Mesendoderm (in vitro differentiated cells): ENCODE results near the gene TSPAN12.

Experiments used
- DNase-seq: peaks from one replicate; pipeline ENCODE4 v3.0.0; 2013
- H2AK5ac ChIP-seq: 2 replicates; pipeline ENCODE4 v1.6.1; 2013; ENCODE audit warnings: low read length, inconsistent platforms
- H2BK120ac ChIP-seq: 2 replicates; pipeline ENCODE4 v1.6.1; 2013; ENCODE audit warnings: low read depth, mild to moderate bottlenecking, low read length, moderate library complexity, mixed read lengths
- H2BK15ac ChIP-seq: replicated peaks from 2 replicates; pipeline ENCODE4 v1.6.1; 2013; ENCODE audit warnings: low read depth, mild to moderate bottlenecking, moderate library complexity
- H2BK5ac ChIP-seq: 2 replicates; pipeline ENCODE4 v1.6.1; 2013; ENCODE audit warnings: low read length, inconsistent platforms
- H3K18ac ChIP-seq: 2 replicates; pipeline ENCODE4 v1.6.1; 2013; ENCODE audit warnings: mild to moderate bottlenecking, low read length, mixed read lengths
- H3K23ac ChIP-seq: one replicate; pipeline ENCODE4 v1.6.1; 2013; ENCODE audit warnings: low read length
- H3K27ac ChIP-seq: 2 replicates; pipeline ENCODE4 v1.5.1; 2013; ENCODE audit warnings: low read depth, mild to moderate bottlenecking, inconsistent platforms, low read length, moderate library complexity
- H3K27me3 ChIP-seq: 2 replicates; pipeline ENCODE4 v1.6.1; 2013; ENCODE audit warnings: low read length, control low read depth, mild to moderate bottlenecking, inconsistent platforms; ENCODE audit not compliant: insufficient read depth, poor library complexity
- H3K36me3 ChIP-seq: 2 replicates; pipeline ENCODE4 v1.6.1; 2013; ENCODE audit warnings: low read length, inconsistent platforms; ENCODE audit not compliant: control insufficient read depth, insufficient read depth
- H3K4ac ChIP-seq: one replicate; pipeline ENCODE4 v1.6.1; 2013; ENCODE audit warnings: low read depth, mild to moderate bottlenecking, low read length, moderate library complexity
- H3K4me1 ChIP-seq: 2 replicates; pipeline ENCODE4 v1.6.1; 2013; ENCODE audit warnings: low read depth, low read length, inconsistent platforms; ENCODE audit not compliant: control insufficient read depth
- H3K4me2 ChIP-seq: 2 replicates; pipeline ENCODE4 v1.6.1; 2013; ENCODE audit warnings: low read length
- H3K4me3 ChIP-seq: 2 replicates; pipeline ENCODE4 v1.5.1; 2013; ENCODE audit warnings: mild to moderate bottlenecking, low read length
- H3K56ac ChIP-seq: one replicate; pipeline ENCODE4 v1.6.1; 2013; ENCODE audit warnings: low read length
- H3K79me1 ChIP-seq: 2 replicates; pipeline ENCODE4 v1.6.1; 2013; ENCODE audit warnings: low read length, inconsistent platforms
- H3K79me2 ChIP-seq: 2 replicates; pipeline ENCODE4 v1.6.1; 2013; ENCODE audit warnings: mild to moderate bottlenecking, low read length; ENCODE audit not compliant: control insufficient read depth, insufficient read depth
- H3K9ac ChIP-seq: 2 replicates; pipeline ENCODE4 v1.6.1; 2013; ENCODE audit warnings: low read length, inconsistent platforms
- H4K5ac ChIP-seq: one replicate; pipeline ENCODE4 v1.6.1; 2013; ENCODE audit warnings: low read length
- H4K8ac ChIP-seq: one replicate; pipeline ENCODE4 v1.6.1; 2013; ENCODE audit warnings: low read depth, mild to moderate bottlenecking, control low read depth, low read length, moderate library complexity
- WGBS: extraction: QIAGEN DNeasy Blood & Tissue Kit; methylation state at CpG from one replicate; pipeline ENCODE4 v1.1.7; 2013; ENCODE audit warnings: low lambda C conversion rate, missing lambda C conversion rate; ENCODE audit not compliant: insufficient coverage; ENCODE audit errors: extremely low coverage; 5-methylcytosine and 5-hydroxymethylcytosine counted together

Gene TSPAN12

DNA sequence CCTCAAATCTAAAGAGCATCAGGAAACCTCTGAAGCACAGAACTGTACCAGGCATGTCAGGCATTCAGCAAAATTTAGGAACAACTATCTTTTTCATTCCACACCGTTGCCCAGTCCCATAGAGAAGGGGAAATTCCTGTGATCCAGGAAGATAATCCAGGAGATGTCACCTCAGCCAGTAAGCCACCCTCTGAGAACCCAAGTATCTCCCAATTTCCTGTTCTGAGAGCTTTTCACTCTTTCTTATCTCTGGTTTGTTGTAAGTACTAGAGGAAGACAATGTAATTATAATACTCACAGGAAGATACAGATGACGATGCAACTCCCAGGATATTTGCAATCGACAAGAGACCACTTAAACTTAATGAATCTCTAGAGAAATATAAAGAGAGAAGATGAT is 97.1 kb downstream of the TSPAN12 start:
- Histone ChIP-seq H3K36me3 (no peaks in the 10 kb centered on the region), H2BK5ac (peak overlapping the region; percentile 100)
- WGBS: no CpG with 5 or more reads among the region's 3 CpGs

DNA sequence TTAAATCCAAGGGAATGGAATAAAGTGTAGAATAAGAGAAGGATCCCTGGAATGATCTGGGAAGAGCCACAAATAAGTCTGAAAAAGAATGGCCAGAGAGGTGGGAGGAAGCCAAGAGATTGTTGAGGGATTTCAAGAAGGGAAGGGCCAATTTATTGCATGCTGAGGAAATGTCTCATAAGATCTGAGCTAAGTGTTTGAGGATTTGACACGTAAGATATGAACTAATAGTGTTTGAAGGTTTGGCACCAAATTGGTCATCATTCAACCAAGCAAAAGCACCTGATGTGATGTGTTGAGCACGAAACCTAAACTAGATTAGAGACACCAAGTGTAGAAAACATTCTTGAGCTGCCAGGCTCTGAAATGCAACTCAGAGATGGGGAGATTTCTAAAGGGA is 97.9 kb downstream of the TSPAN12 start:
- Histone ChIP-seq H2AK5ac (no peak overlapping the region), H3K4me2 (no peak overlapping the region), H3K79me2 (no peaks in the 10 kb centered on the region), H3K27me3 (no peaks in the 10 kb centered on the region), H2BK5ac (peak overlapping the region; percentile 73), H3K27ac (peak overlapping the region; percentile 96), H3K23ac (no peak overlapping the region), H3K9ac (no peak overlapping the region), H4K8ac (no peak overlapping the region), H3K4ac (no peak overlapping the region), H3K4me3 (no peak overlapping the region), H2BK120ac (peak overlapping the region; percentile 55), H2BK15ac (peak overlapping the region; percentile 99), H3K36me3 (no peaks in the 10 kb centered on the region), H4K5ac (no peak overlapping the region), H3K18ac (peak overlapping the region; percentile 60), H3K56ac (peak overlapping the region; percentile 31), H3K79me1 (no peaks in the 10 kb centered on the region), H3K4me1 (peaks cover 12% of the 10 kb centered on the region)
- WGBS: no CpG with 5 or more reads among the region's 2 CpGs
- no peak for DNase-seq

More for the DNA sequence above, 97.1 kb downstream of the TSPAN12 start:
- no peak overlapping the region for H2AK5ac ChIP-seq
- H4K8ac ChIP-seq: no peak overlapping the region
- peak overlapping the region; percentile 93 for H3K18ac ChIP-seq
- peak overlapping the region; percentile 96 for H3K27ac ChIP-seq
- no peak overlapping the region for H2BK120ac ChIP-seq
- peak overlapping the region; percentile 82 for H3K56ac ChIP-seq
- H3K4me2 ChIP-seq: no peak overlapping the region
- H3K79me1 ChIP-seq: no peaks in the 10 kb centered on the region
- H3K23ac ChIP-seq: no peak overlapping the region
- H4K5ac ChIP-seq: no peak overlapping the region
- peak; percentile 92 for DNase-seq
- H3K4me1 ChIP-seq: peaks cover 12% of the 10 kb centered on the region
- H3K9ac ChIP-seq: no peak overlapping the region
- peak overlapping the region; percentile 26 for H3K4ac ChIP-seq
- H3K79me2 ChIP-seq: no peaks in the 10 kb centered on the region
- H3K4me3 ChIP-seq: no peak overlapping the region
- no peaks in the 10 kb centered on the region for H3K27me3 ChIP-seq
- H2BK15ac ChIP-seq: no peak overlapping the region

DNA sequence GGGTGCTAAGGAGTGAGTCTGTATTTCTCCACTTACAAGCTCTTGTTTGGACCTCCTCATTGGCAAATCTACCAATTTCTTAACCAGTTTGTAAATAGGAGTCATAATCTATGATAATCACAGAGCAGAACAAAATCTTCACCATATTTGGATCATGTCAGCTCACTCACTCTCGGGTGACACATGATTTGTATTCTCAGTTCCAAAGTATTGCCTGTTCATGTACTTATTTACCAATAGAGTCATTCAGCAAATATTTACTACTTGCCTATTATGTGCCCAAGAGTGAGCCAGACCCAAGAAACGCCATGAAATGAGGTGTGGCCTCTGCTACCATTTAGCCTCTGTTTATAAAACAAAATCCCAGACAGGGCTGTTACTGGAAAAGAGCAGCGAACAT is 114.8 kb downstream of the TSPAN12 start:
- Histone ChIP-seq H3K56ac (peak overlapping the region; percentile 3), H3K79me2 (no peaks in the 10 kb centered on the region), H4K8ac (no peak overlapping the region), H2BK5ac (no peak overlapping the region), H2AK5ac (no peak overlapping the region), H3K79me1 (no peaks in the 10 kb centered on the region), H2BK120ac (no peak overlapping the region), H3K27me3 (no peaks in the 10 kb centered on the region), H3K4me3 (no peak overlapping the region), H3K18ac (no peak overlapping the region), H4K5ac (no peak overlapping the region), H3K36me3 (no peaks in the 10 kb centered on the region), H3K27ac (no peak overlapping the region), H3K9ac (no peak overlapping the region), H3K4me1 (no peaks in the 10 kb centered on the region), H3K4me2 (no peak overlapping the region), H3K23ac (no peak overlapping the region), H2BK15ac (no peak overlapping the region), H3K4ac (no peak overlapping the region)
- no peak for DNase-seq
- WGBS: no CpG with 5 or more reads among the region's 3 CpGs

DNA sequence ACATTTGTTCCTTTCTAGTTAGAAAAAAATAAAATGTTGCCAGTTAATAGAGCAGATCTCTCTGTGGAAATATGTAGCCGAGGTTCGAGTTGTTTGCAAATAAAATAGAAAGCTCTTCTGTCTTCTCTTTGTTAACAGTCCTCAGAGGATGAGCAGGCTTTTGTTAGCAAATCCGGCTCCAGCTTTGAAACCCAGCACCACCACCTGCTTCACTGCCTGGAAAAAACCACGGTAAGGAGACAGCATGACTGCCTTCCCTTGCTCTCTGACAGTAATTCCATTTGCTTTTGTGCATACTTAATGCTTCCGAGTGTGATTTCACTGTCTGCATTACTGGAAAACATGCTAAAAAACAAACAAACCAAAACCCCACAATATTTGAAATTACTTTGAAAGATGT is 115.6 kb downstream of the TSPAN12 start:
- Histone ChIP-seq H3K23ac (no peak overlapping the region), H4K8ac (no peak overlapping the region), H3K79me1 (no peaks in the 10 kb centered on the region), H2BK120ac (no peak overlapping the region), H3K4ac (no peak overlapping the region), H2BK5ac (no peak overlapping the region), H3K27ac (no peak overlapping the region), H3K9ac (no peak overlapping the region), H3K4me2 (no peak overlapping the region), H3K79me2 (no peaks in the 10 kb centered on the region), H3K56ac (no peak overlapping the region), H3K4me3 (no peak overlapping the region), H3K18ac (no peak overlapping the region), H4K5ac (no peak overlapping the region), H2AK5ac (no peak overlapping the region), H3K4me1 (no peaks in the 10 kb centered on the region), H3K27me3 (no peaks in the 10 kb centered on the region), H3K36me3 (no peaks in the 10 kb centered on the region), H2BK15ac (no peak overlapping the region)
- DNase-seq: peak; percentile 51
- no CpG with 5 or more reads among the region's 5 CpGs for WGBS

DNA sequence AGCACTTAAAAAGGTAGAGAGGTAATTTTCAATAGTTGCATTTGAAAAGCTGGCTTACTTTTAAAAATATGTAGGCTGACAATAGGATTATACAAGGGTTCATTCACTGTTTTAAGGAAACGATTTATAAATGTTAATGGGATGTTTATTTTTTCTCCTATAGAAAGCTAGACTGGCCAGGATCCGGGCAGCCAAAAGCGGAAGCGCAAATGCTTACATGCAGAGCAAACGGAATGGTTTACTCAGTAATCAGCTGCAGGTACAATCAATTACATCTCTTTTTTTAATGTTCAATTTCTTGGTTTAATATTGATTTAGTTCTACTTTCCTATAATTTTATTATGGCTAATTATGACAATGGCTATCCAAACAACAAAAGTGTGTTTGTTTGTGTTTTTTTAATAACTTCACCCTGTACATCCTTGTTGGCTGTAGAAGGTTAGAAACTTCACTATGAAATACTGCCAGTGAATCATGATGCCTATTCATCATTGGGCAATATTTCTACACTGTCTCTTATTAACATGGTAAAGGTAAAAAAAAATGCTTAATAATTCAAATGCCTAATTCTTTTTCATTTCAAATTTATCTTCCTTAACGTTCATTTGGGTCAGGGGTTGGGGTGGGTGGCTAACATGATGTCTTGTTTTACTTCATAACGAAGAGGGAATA is 116.4 kb downstream of the TSPAN12 start:
- H3K36me3 ChIP-seq: no peaks in the 10 kb centered on the region
- H3K23ac ChIP-seq: no peak overlapping the region
- H2BK15ac ChIP-seq: no peak overlapping the region
- H3K79me2 ChIP-seq: no peaks in the 10 kb centered on the region
- no peak overlapping the region for H3K56ac ChIP-seq
- H3K4me2 ChIP-seq: no peak overlapping the region
- no peak overlapping the region for H3K27ac ChIP-seq
- no peaks in the 10 kb centered on the region for H3K27me3 ChIP-seq
- no peak for DNase-seq
- no peak overlapping the region for H3K4me3 ChIP-seq
- no peak overlapping the region for H3K4ac ChIP-seq
- no peak overlapping the region for H2BK5ac ChIP-seq
- no peak overlapping the region for H2BK120ac ChIP-seq
- H3K18ac ChIP-seq: no peak overlapping the region
- no peaks in the 10 kb centered on the region for H3K79me1 ChIP-seq
- no peak overlapping the region for H3K9ac ChIP-seq
- H2AK5ac ChIP-seq: no peak overlapping the region
- H4K8ac ChIP-seq: no peak overlapping the region
- no peak overlapping the region for H4K5ac ChIP-seq
- no CpG with 5 or more reads among the region's 7 CpGs for WGBS
- no peaks in the 10 kb centered on the region for H3K4me1 ChIP-seq

DNA sequence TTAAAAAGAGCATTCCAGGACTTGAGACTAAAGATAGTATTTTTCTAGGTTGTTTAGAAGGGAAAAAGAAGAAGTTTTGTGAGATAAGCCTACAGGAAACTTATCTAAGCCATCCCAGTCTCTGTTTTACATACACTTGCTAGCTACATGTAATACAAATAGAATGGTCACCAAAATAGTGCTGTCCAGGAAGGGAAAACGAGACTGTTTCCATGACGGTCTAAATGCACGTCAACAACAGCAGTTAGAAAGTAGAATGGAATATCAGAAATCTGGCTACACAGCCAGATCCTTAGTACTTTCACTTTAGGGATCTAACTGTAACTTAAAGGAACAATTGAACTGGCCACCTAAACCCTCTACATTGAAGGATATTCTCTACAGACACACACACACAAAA is 117.6 kb downstream of the TSPAN12 start:
- H3K79me1 ChIP-seq: no peaks in the 10 kb centered on the region
- no peak overlapping the region for H2BK15ac ChIP-seq
- no peak overlapping the region for H2AK5ac ChIP-seq
- DNase-seq: no peak
- H3K23ac ChIP-seq: no peak overlapping the region
- no peak overlapping the region for H3K27ac ChIP-seq
- H4K8ac ChIP-seq: no peak overlapping the region
- WGBS: no CpG with 5 or more reads among the region's 3 CpGs
- H3K18ac ChIP-seq: no peak overlapping the region
- no peak overlapping the region for H3K4me3 ChIP-seq
- no peak overlapping the region for H2BK5ac ChIP-seq
- no peaks in the 10 kb centered on the region for H3K27me3 ChIP-seq
- H3K4ac ChIP-seq: no peak overlapping the region
- H3K56ac ChIP-seq: no peak overlapping the region
- H3K36me3 ChIP-seq: no peaks in the 10 kb centered on the region
- H3K4me1 ChIP-seq: no peaks in the 10 kb centered on the region
- no peak overlapping the region for H4K5ac ChIP-seq
- H3K9ac ChIP-seq: no peak overlapping the region
- H2BK120ac ChIP-seq: no peak overlapping the region
- H3K79me2 ChIP-seq: no peaks in the 10 kb centered on the region
- no peak overlapping the region for H3K4me2 ChIP-seq
